ENCODE results near the gene TSPAN10.

TSPAN10 gene

DNA sequence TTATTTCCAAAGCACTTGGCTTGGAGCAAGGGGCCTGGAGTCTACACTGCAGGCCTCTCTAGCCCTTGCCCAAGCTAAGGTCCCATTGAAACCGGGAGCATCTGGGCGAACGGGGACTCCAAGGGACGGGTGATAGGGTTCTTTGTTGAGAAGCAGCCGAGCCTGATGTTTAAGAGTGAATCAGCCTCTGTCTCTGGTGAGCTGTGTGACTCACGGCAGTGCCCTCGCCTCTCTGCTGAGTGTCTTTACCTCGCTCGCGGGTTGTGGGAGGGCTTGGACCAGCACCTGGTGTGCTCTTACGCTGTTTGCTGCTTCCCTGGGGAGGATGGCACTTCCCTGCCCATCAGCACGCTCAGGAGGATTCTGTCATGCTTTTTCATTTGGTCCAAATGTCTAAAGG, 48.1 kb downstream of the TSPAN10 start:
- DNase-seq (ENCODE audit: low spot score), result no peak
- in situ Hi-C loops (cut with MboI; ENCODE audit: low pct_unique_long_range_greater_than_20kb, low sequenced_read_pairs, unreplicated experiment), result no loop called here
- TF ChIP-seq, protein P1, sequence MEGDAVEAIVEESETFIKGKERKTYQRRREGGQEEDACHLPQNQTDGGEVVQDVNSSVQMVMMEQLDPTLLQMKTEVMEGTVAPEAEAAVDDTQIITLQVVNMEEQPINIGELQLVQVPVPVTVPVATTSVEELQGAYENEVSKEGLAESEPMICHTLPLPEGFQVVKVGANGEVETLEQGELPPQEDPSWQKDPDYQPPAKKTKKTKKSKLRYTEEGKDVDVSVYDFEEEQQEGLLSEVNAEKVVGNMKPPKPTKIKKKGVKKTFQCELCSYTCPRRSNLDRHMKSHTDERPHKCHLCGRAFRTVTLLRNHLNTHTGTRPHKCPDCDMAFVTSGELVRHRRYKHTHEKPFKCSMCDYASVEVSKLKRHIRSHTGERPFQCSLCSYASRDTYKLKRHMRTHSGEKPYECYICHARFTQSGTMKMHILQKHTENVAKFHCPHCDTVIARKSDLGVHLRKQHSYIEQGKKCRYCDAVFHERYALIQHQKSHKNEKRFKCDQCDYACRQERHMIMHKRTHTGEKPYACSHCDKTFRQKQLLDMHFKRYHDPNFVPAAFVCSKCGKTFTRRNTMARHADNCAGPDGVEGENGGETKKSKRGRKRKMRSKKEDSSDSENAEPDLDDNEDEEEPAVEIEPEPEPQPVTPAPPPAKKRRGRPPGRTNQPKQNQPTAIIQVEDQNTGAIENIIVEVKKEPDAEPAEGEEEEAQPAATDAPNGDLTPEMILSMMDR (IDR thresholded peaks at IDR 0.05; ENCODE audit: extremely low read depth, insufficient read depth, missing control alignments), result no peak

DNA sequence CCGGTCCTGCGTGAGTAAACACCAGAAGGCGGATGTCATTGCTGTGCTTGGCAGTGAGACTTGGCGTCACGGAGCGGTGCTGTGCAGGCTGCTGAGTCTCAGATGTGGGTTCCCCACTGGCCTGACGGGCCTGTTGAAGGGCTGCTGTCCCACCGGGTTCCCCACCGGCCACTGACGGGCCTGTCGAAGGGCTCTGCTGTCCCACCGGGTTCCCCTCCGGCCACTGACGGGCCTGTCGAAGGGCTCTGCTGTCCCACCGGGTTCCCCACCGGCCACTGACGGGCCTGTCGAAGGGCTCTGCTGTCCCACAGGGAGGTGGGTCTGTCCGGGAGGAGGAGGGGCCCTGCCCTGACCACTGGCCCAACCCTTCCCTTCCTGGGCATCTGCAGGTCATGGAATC, 49.6 kb downstream of the TSPAN10 start:
- in situ Hi-C loops (cut with MboI; ENCODE audit: low pct_unique_long_range_greater_than_20kb, low sequenced_read_pairs, unreplicated experiment), result no loop called here
- TF ChIP-seq, protein P1 (IDR thresholded peaks at IDR 0.05; ENCODE audit: extremely low read depth, insufficient read depth, missing control alignments), result no peak
- DNase-seq (ENCODE audit: low spot score), result no peak

DNA sequence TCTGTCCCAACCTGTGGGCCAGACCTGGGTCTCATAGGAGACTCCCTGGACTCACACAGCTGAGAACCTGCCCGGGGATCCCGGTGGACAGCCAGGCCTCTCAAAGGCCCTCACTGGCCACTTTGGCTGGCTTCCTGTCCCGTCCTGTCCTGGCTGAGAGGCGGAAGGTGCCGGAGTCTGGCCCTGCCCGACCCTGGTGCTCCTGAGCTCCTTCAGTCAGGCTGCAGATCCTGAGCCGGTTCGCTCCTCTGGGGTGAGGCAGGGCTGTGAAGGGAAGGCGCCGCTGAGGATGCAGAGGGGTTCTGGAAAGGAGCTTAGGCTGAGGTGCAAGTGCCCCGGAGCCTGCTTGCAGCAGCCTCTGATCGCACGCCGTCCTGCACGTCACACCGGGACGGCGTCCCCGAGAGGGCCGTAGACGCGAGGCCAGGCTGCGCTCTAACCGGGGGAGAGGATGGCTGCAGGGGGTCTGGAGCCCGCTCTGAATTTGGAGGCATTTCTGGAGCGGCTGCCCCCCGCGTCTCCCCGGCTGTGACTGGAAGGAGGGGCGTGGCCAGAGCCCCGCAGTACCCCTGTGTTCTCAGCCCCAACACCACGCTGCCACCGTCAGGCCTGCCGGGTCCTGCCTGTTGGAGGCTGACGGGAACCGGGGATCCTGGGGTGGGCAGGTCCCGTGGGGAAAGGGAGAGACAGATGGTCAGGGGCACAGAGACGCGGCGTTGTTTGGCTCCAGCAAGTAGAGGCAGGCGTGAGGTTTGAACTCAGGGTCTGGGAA, 51.0 kb downstream of the TSPAN10 start:
- TF ChIP-seq, protein P1 (IDR thresholded peaks at IDR 0.05; ENCODE audit: extremely low read depth, insufficient read depth, missing control alignments), result no peak
- in situ Hi-C loops (cut with MboI; ENCODE audit: low pct_unique_long_range_greater_than_20kb, low sequenced_read_pairs, unreplicated experiment), result no loop called here
- DNase-seq (ENCODE audit: low spot score), result no peak

DNA sequence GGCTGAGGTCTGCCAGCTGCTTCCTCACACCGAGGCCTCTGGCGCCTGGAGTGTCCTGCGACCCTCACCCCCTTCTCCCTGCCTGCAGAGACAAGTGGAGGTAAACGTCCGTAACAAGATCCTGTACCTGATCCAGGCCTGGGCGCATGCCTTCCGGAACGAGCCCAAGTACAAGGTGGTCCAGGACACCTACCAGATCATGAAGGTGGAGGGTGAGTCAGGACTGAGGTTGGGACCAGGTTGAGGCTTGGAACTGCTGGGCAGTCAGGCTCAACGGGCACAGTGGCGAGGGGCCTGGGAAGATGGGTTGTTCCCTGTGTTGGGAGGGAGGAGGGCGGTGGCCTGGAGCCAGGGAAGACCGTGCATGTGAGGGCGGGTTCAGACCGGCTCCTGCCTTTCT, 51.6 kb downstream of the TSPAN10 start:
- DNase-seq (ENCODE audit: low spot score), result no peak
- in situ Hi-C loops (cut with MboI; ENCODE audit: low pct_unique_long_range_greater_than_20kb, low sequenced_read_pairs, unreplicated experiment), result no loop called here
- TF ChIP-seq, protein P1 (IDR thresholded peaks at IDR 0.05; ENCODE audit: extremely low read depth, insufficient read depth, missing control alignments), result no peak

DNA sequence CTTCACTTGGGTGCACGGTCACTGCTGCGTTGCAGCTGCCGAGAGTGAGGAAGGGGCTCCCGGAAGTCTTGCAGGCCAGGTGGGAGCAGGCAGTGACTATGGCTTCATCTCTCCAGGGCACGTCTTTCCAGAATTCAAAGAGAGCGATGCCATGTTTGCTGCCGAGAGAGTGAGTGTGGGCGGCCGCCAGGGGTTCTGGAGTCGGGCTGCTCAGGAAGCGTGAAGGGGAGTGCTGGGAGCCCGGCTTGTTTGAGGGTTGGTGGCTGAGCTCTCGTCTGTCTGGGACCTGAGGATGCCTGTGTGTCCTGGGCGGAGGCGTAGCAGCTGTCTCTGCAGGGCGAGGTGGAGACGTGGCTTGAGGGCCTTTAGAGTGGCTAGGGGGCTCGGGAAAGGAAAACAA, 53.1 kb downstream of the TSPAN10 start:
- TF ChIP-seq, protein P1 (IDR thresholded peaks at IDR 0.05; ENCODE audit: extremely low read depth, insufficient read depth, missing control alignments), result no peak
- DNase-seq (ENCODE audit: low spot score), result no peak
- in situ Hi-C loops (cut with MboI; ENCODE audit: low pct_unique_long_range_greater_than_20kb, low sequenced_read_pairs, unreplicated experiment), result no loop called here

DNA sequence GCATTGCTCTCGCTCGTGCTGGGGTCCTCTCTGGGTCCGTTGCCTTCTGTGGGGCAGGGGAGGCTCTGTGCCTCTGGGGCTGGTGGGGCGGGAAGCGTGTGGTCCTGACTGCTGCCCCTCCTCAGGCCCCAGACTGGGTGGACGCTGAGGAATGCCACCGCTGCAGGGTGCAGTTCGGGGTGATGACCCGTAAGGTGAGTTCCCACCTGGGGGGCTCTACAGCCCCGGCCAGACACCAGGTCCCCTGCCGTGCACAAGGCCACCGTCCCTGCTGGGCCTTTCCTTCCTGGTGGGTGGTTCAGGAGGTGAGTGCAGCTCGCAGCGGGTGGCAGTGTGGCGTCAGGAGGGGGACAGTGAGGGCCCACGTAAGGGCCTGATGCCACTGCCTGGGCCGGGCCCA, 53.6 kb downstream of the TSPAN10 start:
- TF ChIP-seq, protein P1 (IDR thresholded peaks at IDR 0.05; ENCODE audit: extremely low read depth, insufficient read depth, missing control alignments), result no peak
- no peak for DNase-seq (ENCODE audit: low spot score)
- in situ Hi-C loops (cut with MboI; ENCODE audit: low pct_unique_long_range_greater_than_20kb, low sequenced_read_pairs, unreplicated experiment), result no loop called here

All from GM13977 (cell line).